B cell (primary cell): Measurements from ENCODE around the gene ZWINT. TPM values are rescaled to one million over a fixed set of nuclear protein-coding genes. Genes with fewer than 3 reads are reported as not detected.

Source experiments
- ATAC-seq: fragments of 200-7000 bp; cut with Tn5 transposase; one replicate; pipeline ENCODE4 v1.10.0; 2021; ENCODE audit warnings: low read depth, mild to moderate bottlenecking, moderate number of reproducible peaks, moderate library complexity
- CTCF ChIA-PET: fragments of 350-600 bp; sonication (Branson Sonifier 250); formaldehyde crosslinking; loops from one replicate; lab custom pipeline; 2021; ENCODE audit warnings: antibody characterized with exemption, inconsistent platforms; lab: Charles Lee
- POLR2A ChIA-PET: fragments of 350-600 bp; sonication (Branson Sonifier 250); formaldehyde crosslinking; loops from one replicate; lab custom pipeline; 2021; ENCODE audit warnings: antibody characterized with exemption; lab: Charles Lee
- DNase-seq: peaks from one replicate; pipeline ENCODE4 v3.0.0; 2013
- H2AFZ ChIP-seq: 2 replicates; pipeline ENCODE4 v1.6.1; 2012; ENCODE audit warnings: mild to moderate bottlenecking, low read depth, low read length; ENCODE audit not compliant: insufficient read depth, poor library complexity, severe bottlenecking
- H3K27ac ChIP-seq, 2 donors: 1 replicate in 1 of 2; 2 replicates in 1 of 2; pipeline ENCODE4 v1.5.1; 2012 to 2013; ENCODE audit warnings: low read length in 2 of 2, mild to moderate bottlenecking in 2 of 2, moderate library complexity in 1 of 2
- H3K27me3 ChIP-seq, 4 experiments: fragments of 200-600 bp in 1 of 4; sonication (generic) in 1 of 4; replicated peaks in 1 of 4; 1 replicate in 2 of 4; 2 replicates in 2 of 4; pipeline versions ENCODE4 v1.6.1 to v1.7.0; 2013 to 2016; ENCODE audit warnings: low read length in 3 of 4, mild to moderate bottlenecking in 2 of 4, mixed read lengths in 1 of 4, moderate library complexity in 1 of 4; ENCODE audit not compliant: insufficient read depth in 4 of 4, control insufficient read depth in 3 of 4; ENCODE audit errors: control extremely low read depth in 1 of 4
- H3K36me3 ChIP-seq, 2 experiments: replicated peaks in 1 of 2; 1 replicate in 1 of 2; 2 replicates in 1 of 2; pipeline versions ENCODE4 v1.6.1 to v1.7.1; 2013; ENCODE audit warnings: low read length in 1 of 2; ENCODE audit not compliant: insufficient read depth in 2 of 2, control insufficient read depth in 1 of 2; ENCODE audit errors: control extremely low read depth in 1 of 2, extremely low read depth in 1 of 2
- H3K4me1 ChIP-seq, 2 donors: fragments of 200-600 bp in 1 of 2; sonication (generic) in 1 of 2; 1 replicate in 1 of 2; 2 replicates in 1 of 2; pipeline versions ENCODE4 v1.5.1 to v1.6.1; 2013 to 2017; ENCODE audit warnings: low read length in 2 of 2; ENCODE audit not compliant: control insufficient read depth in 2 of 2, insufficient read depth in 2 of 2
- H3K4me2 ChIP-seq: replicated peaks from 2 replicates; pipeline ENCODE3; 2012; ENCODE audit warnings: mild to moderate bottlenecking, low read depth, low read length; ENCODE audit not compliant: poor library complexity, severe bottlenecking
- H3K4me3 ChIP-seq, 5 experiments: fragments of 200-600 bp in 1 of 5; sonication (generic) in 1 of 5; 1 replicate in 3 of 5; 2 replicates in 2 of 5; pipeline versions ENCODE4 v1.5.1 to v1.7.0; 2011 to 2016; ENCODE audit warnings: low read length in 4 of 5, mild to moderate bottlenecking in 4 of 5, low read depth in 2 of 5, control low read depth in 1 of 5, moderate library complexity in 1 of 5; ENCODE audit not compliant: insufficient read depth in 1 of 5; ENCODE audit errors: control extremely low read depth in 1 of 5, extremely low read depth in 1 of 5
- H3K79me2 ChIP-seq: fragments of 200-600 bp; sonication (generic); one replicate; pipeline ENCODE4 v1.6.0; 2016; ENCODE audit warnings: low read length; ENCODE audit not compliant: control insufficient read depth, insufficient read depth
- H3K9ac ChIP-seq: fragments of 200-600 bp; sonication (generic); 2 replicates; pipeline ENCODE4 v1.6.1; 2017; ENCODE audit warnings: mild to moderate bottlenecking, low read length, moderate library complexity
- H3K9me3 ChIP-seq, 3 donors: one replicate each; pipeline versions ENCODE4 v1.6.1 to v1.7.1; 2013; ENCODE audit warnings: low read length in 2 of 3; ENCODE audit not compliant: control insufficient read depth in 2 of 3, insufficient read depth in 1 of 3; ENCODE audit errors: control extremely low read depth in 1 of 3
- H4K20me1 ChIP-seq: 2 replicates; pipeline ENCODE4 v1.6.0; 2012; ENCODE audit warnings: mild to moderate bottlenecking, low read length; ENCODE audit not compliant: insufficient read depth, control insufficient read depth, poor library complexity, severe bottlenecking
- H3K27ac Mint-ChIP-seq: one replicate; pipeline ENCODE4 v1.8.0; 2021; ENCODE audit warnings: mixed read lengths
- H3K27me3 Mint-ChIP-seq: one replicate; pipeline ENCODE4 v1.8.0; 2021; ENCODE audit warnings: mixed read lengths
- H3K4me1 Mint-ChIP-seq: one replicate; pipeline ENCODE4 v1.8.0; 2021; ENCODE audit warnings: mixed read lengths
- H3K4me3 Mint-ChIP-seq: one replicate; pipeline ENCODE4 v1.8.0; 2021; ENCODE audit warnings: mixed read lengths
- H3K9me3 Mint-ChIP-seq: one replicate; pipeline ENCODE4 v1.8.0; 2022; ENCODE audit warnings: mixed read lengths; ENCODE audit not compliant: insufficient read depth
- EZH2 ChIP-seq: IDR thresholded peaks from 2 replicates; pipeline ENCODE4 v1.6.1; 2012; ENCODE audit warnings: borderline replicate concordance, low read depth, mild to moderate bottlenecking, moderate library complexity, low read length; ENCODE audit not compliant: insufficient read depth, poor library complexity, severe bottlenecking
- WGBS: methylation state at CpG from one replicate; pipeline ENCODE4 v1.1.5; 2013; ENCODE audit warnings: missing lambda C conversion rate; ENCODE audit not compliant: insufficient coverage; 5-methylcytosine and 5-hydroxymethylcytosine counted together
- intact Hi-C: fragments of 100-400 bp; cut with micrococcal nuclease; formaldehyde crosslinking; loops from one replicate; pipeline ENCODE4 v1.10.0; 2022
- polyA plus RNA-seq: library from polyadenylated mRNA; depleted of rRNA; stranded (reverse); fragments of >200 nt; gene quantifications from 2 replicates; pipeline ENCODE4 v1.2.3, GENCODE V29; 2012
- total RNA-seq, 2 donors: library from RNA; stranded (reverse); fragments of 120-200 nt in 1 of 2; gene quantifications; 1 replicate in 1 of 2; 2 replicates in 1 of 2; pipeline versions ENCODE4 v1.2.3 to v1.2.4, GENCODE V29; 2013 to 2022
- TF ChIP-seq, protein P1 (sequence below): fragments of 200-600 bp; IDR thresholded peaks from one replicate; pipeline ENCODE4 v1.8.0; 2022; ENCODE audit warnings: antibody characterized with exemption, mild to moderate bottlenecking

The ZWINT gene
- total and polyA plus RNA-seq, 2 donors (not counting 1 experiment from before 2014, with no cell fraction given) = 0.85 to 1.1 TPM

DNA sequence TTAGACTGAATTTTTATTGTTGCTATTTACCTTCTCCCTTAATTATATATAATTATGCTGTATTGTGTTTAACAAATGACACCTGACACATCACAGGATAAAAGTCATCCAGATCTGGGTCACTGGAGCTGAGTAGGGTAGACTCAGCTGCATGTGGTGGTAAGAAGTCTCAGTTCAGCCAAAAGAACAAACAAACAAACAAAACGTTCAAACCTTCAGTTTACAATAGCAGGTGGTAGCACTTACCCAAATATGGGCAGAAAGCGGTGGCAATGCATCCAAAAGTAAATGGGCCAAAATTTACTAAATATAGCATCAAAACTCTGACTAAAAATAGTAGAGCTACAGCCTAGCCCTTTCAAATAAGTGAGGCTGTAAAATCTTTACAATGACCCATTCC is 42.2 kb downstream of the ZWINT start:
- 44% methylated on average over 2 of the region's 2 CpGs for WGBS
- no peak overlapping the region for H3K4me2 ChIP-seq

DNA sequence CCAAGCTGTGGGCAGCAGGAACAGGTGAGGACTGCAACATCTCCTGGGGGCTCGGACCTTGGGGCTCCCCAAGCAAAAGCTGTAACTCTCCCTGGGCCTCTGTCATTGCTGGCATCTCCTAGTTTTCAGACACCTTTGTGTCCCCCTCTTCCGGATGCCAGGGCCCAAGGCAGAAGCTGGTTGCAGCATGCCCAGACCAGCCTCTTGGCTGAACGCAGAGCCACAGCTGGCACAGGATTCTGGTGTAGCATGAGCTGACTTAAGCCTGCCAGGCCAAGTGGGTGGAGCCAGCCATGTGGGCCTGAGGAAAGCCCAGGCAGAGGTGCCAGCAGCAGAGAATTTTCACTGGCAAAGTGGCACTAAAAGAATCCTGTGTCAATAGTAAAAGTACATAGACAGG is 43.5 kb downstream of the ZWINT start:
- Histone ChIP-seq H3K27me3 (no peaks in the 10 kb centered on the region), H3K4me3 (no peak overlapping the region), H3K4me2 (no peak overlapping the region), H3K9ac (no peak overlapping the region), H2AFZ (no peak overlapping the region), H3K36me3 (no peaks in the 10 kb centered on the region), H3K79me2 (no peaks in the 10 kb centered on the region), H3K27ac (no peak overlapping the region), H3K9me3 (peaks cover 0 to 5% (median 0%) of the 10 kb centered on the region in 3 donors), H3K4me1 (no peaks in the 10 kb centered on the region), H4K20me1 (no peaks in the 10 kb centered on the region)
- ChIA-PET CTCF (no interaction called here), POLR2A (no interaction called here)
- Mint-ChIP-seq H3K27me3 (no peaks in the 10 kb centered on the region), H3K4me3 (no peak overlapping the region), H3K9me3 (no peaks in the 10 kb centered on the region), H3K27ac (no peak overlapping the region), H3K4me1 (no peaks in the 10 kb centered on the region)
- intact Hi-C loops = no loop called here
- WGBS = 56% methylated on average over 3 of the region's 3 CpGs
- ATAC-seq (no peak), DNase-seq (no peak)
- no peak for TF ChIP-seq EZH2
- TF ChIP-seq, protein P1, sequence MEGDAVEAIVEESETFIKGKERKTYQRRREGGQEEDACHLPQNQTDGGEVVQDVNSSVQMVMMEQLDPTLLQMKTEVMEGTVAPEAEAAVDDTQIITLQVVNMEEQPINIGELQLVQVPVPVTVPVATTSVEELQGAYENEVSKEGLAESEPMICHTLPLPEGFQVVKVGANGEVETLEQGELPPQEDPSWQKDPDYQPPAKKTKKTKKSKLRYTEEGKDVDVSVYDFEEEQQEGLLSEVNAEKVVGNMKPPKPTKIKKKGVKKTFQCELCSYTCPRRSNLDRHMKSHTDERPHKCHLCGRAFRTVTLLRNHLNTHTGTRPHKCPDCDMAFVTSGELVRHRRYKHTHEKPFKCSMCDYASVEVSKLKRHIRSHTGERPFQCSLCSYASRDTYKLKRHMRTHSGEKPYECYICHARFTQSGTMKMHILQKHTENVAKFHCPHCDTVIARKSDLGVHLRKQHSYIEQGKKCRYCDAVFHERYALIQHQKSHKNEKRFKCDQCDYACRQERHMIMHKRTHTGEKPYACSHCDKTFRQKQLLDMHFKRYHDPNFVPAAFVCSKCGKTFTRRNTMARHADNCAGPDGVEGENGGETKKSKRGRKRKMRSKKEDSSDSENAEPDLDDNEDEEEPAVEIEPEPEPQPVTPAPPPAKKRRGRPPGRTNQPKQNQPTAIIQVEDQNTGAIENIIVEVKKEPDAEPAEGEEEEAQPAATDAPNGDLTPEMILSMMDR = no peak

More for the DNA sequence above, 42.2 kb downstream of the ZWINT start:
- no peak for TF ChIP-seq EZH2
- TF ChIP-seq, protein P1 = no peak
- Histone ChIP-seq H3K9me3 (peaks cover 0 to 5% (median 0%) of the 10 kb centered on the region in 3 donors), H3K27ac (no peak overlapping the region), H3K36me3 (no peaks in the 10 kb centered on the region), H4K20me1 (no peaks in the 10 kb centered on the region), H3K4me3 (no peak overlapping the region), H3K9ac (no peak overlapping the region), H3K4me1 (no peaks in the 10 kb centered on the region), H2AFZ (no peak overlapping the region), H3K79me2 (no peaks in the 10 kb centered on the region), H3K27me3 (no peaks in the 10 kb centered on the region)
- no peak overlapping the region for H3K4me3 Mint-ChIP-seq
- intact Hi-C loops = no loop called here
- no peak overlapping the region for H3K27ac Mint-ChIP-seq
- no peaks in the 10 kb centered on the region for H3K9me3 Mint-ChIP-seq
- ATAC-seq (no peak), DNase-seq (no peak)
- CTCF ChIA-PET = no interaction called here
- no peaks in the 10 kb centered on the region for H3K4me1 Mint-ChIP-seq
- H3K27me3 Mint-ChIP-seq = no peaks in the 10 kb centered on the region
- POLR2A ChIA-PET = no interaction called here
